H1 (cell line): Measurements from ENCODE around the gene TANC1. TPM values are rescaled to one million over a fixed set of nuclear protein-coding genes. Genes with fewer than 3 reads are reported as not detected.

Source experiments
- CTCF ChIA-PET: fragments of 300-600 bp; sonication (Branson Sonifier 250); formaldehyde crosslinking; loops from one replicate; lab custom pipeline; 2021; ENCODE audit not compliant: partially characterized antibody; lab: Charles Lee
- POLR2A ChIA-PET: fragments of 300-600 bp; sonication (Branson Sonifier 250); formaldehyde crosslinking; loops from one replicate; lab custom pipeline; 2021; ENCODE audit warnings: inconsistent platforms; ENCODE audit not compliant: partially characterized antibody; lab: Charles Lee
- DNase-seq, 2 experiments: peaks; one replicate each; pipeline versions ENCODE4 v3.0.0 to v3.0.0-alpha.2; 2010 to 2022; ENCODE audit warnings: low spot score in 2 of 2, low read depth in 1 of 2, mixed read lengths in 1 of 2
- FAIRE-seq: peaks from 2 replicates; lab custom pipeline; 2011; peaks lifted over from hg19 to GRCh38; lab: Jason Lieb, UNC
- H2AFZ ChIP-seq: 2 replicates; pipeline ENCODE4 v1.8.1; 2012; ENCODE audit warnings: low read length, inconsistent platforms
- H2AK5ac ChIP-seq: 2 replicates; pipeline ENCODE4 v1.6.1; 2013; ENCODE audit warnings: low read depth, low read length
- H2BK120ac ChIP-seq: replicated peaks from 2 replicates; pipeline ENCODE3; 2013; ENCODE audit warnings: low read depth, low read length, inconsistent platforms
- H2BK12ac ChIP-seq: 2 replicates; pipeline ENCODE4 v1.6.1; 2013; ENCODE audit warnings: low read depth, low read length
- H2BK15ac ChIP-seq: 2 replicates; pipeline ENCODE4 v1.6.1; 2013; ENCODE audit warnings: low read length
- H2BK20ac ChIP-seq: 2 replicates; pipeline ENCODE4 v1.6.1; 2013; ENCODE audit warnings: low read length
- H2BK5ac ChIP-seq: 2 replicates; pipeline ENCODE4 v1.6.1; 2013; ENCODE audit warnings: low read depth, low read length
- H3K14ac ChIP-seq: 2 replicates; pipeline ENCODE4 v1.6.1; 2013; ENCODE audit warnings: inconsistent platforms; ENCODE audit not compliant: insufficient read length
- H3K18ac ChIP-seq: 2 replicates; pipeline ENCODE4 v1.6.1; 2013; ENCODE audit warnings: low read length; ENCODE audit errors: extremely low read depth
- H3K23ac ChIP-seq: 2 replicates; pipeline ENCODE4 v1.6.1; 2013; ENCODE audit warnings: inconsistent platforms; ENCODE audit not compliant: insufficient read length
- H3K23me2 ChIP-seq: 2 replicates; pipeline ENCODE4 v1.6.1; 2013; ENCODE audit warnings: low read depth, low read length
- H3K27ac ChIP-seq: 2 replicates; pipeline ENCODE4 v1.6.1; 2011; ENCODE audit warnings: low read depth, low read length, inconsistent platforms
- H3K27me3 ChIP-seq, 4 experiments: replicated peaks in 1 of 4; 1 replicate in 1 of 4; 2 replicates in 3 of 4; pipeline versions ENCODE4 v1.6.1 to v1.8.1; 2011 to 2013; ENCODE audit warnings: low read length in 3 of 4, mild to moderate bottlenecking in 3 of 4, inconsistent platforms in 2 of 4, mixed read lengths in 2 of 4, moderate library complexity in 1 of 4; ENCODE audit not compliant: control insufficient read depth in 3 of 4, insufficient read depth in 3 of 4; ENCODE audit errors: extremely low read depth in 1 of 4
- H3K36me3 ChIP-seq, 4 experiments: 2 replicates each; pipeline versions ENCODE4 v1.6.1 to v1.8.1; 2011 to 2013; ENCODE audit warnings: mild to moderate bottlenecking in 4 of 4, low read length in 3 of 4, moderate library complexity in 2 of 4, control low read depth in 1 of 4, inconsistent platforms in 1 of 4; ENCODE audit not compliant: insufficient read depth in 4 of 4, control insufficient read depth in 2 of 4
- H3K4ac ChIP-seq: replicated peaks from 2 replicates; pipeline ENCODE3; 2013; ENCODE audit warnings: low read length, low read depth, mixed read lengths, inconsistent platforms; ENCODE audit not compliant: insufficient read length
- H3K4me1 ChIP-seq, 4 experiments: replicated peaks in 1 of 4; 1 replicate in 1 of 4; 2 replicates in 3 of 4; pipeline versions ENCODE4 v1.6.1 to v1.8.1; 2011 to 2013; ENCODE audit warnings: low read length in 3 of 4, inconsistent platforms in 2 of 4, mixed read lengths in 1 of 4; ENCODE audit not compliant: insufficient read depth in 4 of 4, control insufficient read depth in 3 of 4
- H3K4me2 ChIP-seq, 2 experiments: 2 replicates each; pipeline versions ENCODE4 v1.6.1 to v1.8.1; 2011 to 2013; ENCODE audit warnings: low read depth in 2 of 2, low read length in 2 of 2, control low read depth in 1 of 2, inconsistent platforms in 1 of 2, mild to moderate bottlenecking in 1 of 2; ENCODE audit not compliant: insufficient read depth in 1 of 2
- H3K4me3 ChIP-seq, 4 experiments: fragments of 200-600, 300-600 bp in 1 of 4; sonication (generic), shearing (Covaris generic), sonication (Bioruptor Twin) in 1 of 4; 2 replicates each; pipeline versions ENCODE4 v1.5.1 to v1.8.1; 2011 to 2016; ENCODE audit warnings: low read length in 4 of 4, low read depth in 3 of 4, control low read depth in 2 of 4, inconsistent platforms in 2 of 4, mild to moderate bottlenecking in 2 of 4, mixed read lengths in 1 of 4, moderate library complexity in 1 of 4; ENCODE audit not compliant: insufficient read depth in 2 of 4; ENCODE audit errors: extremely low read depth in 1 of 4
- H3K56ac ChIP-seq: replicated peaks from 2 replicates; pipeline ENCODE3; 2013; ENCODE audit warnings: low read depth, mild to moderate bottlenecking, mixed read lengths, low read length, inconsistent platforms; ENCODE audit not compliant: insufficient read length
- H3K79me1 ChIP-seq: 2 replicates; pipeline ENCODE4 v1.6.1; 2013; ENCODE audit warnings: low read depth, low read length, control low read depth
- H3K79me2 ChIP-seq, 2 experiments: 2 replicates each; pipeline versions ENCODE4 v1.6.1 to v1.8.1; 2012 to 2013; ENCODE audit warnings: low read length in 2 of 2, mild to moderate bottlenecking in 2 of 2, inconsistent platforms in 1 of 2; ENCODE audit not compliant: insufficient read depth in 2 of 2, control insufficient read depth in 1 of 2
- H3K9ac ChIP-seq, 4 experiments: replicated peaks in 1 of 4; 1 replicate in 1 of 4; 2 replicates in 3 of 4; pipeline versions ENCODE4 v1.6.1 to v1.8.1; 2011 to 2013; ENCODE audit warnings: low read depth in 3 of 4, low read length in 3 of 4, control low read depth in 2 of 4, mild to moderate bottlenecking in 2 of 4, moderate library complexity in 2 of 4, inconsistent platforms in 1 of 4; ENCODE audit errors: extremely low read depth in 1 of 4
- H3K9me3 ChIP-seq, 2 experiments: 2 replicates each; pipeline versions ENCODE4 v1.6.1 to v1.8.1; 2012 to 2013; ENCODE audit warnings: mild to moderate bottlenecking in 2 of 2, moderate library complexity in 2 of 2, control low read depth in 1 of 2, inconsistent platforms in 1 of 2, low read depth in 1 of 2, low read length in 1 of 2, mixed read lengths in 1 of 2; ENCODE audit not compliant: insufficient read depth in 2 of 2
- H4K20me1 ChIP-seq, 2 experiments: replicated peaks in 1 of 2; 2 replicates each; pipeline versions ENCODE3 to v1.8.1; 2011 to 2013; ENCODE audit warnings: inconsistent platforms in 2 of 2, low read length in 2 of 2, mild to moderate bottlenecking in 1 of 2; ENCODE audit not compliant: insufficient read depth in 2 of 2, control insufficient read depth in 1 of 2
- H4K5ac ChIP-seq: 2 replicates; pipeline ENCODE4 v1.6.1; 2013; ENCODE audit warnings: low read length, low read depth, mixed read lengths, inconsistent platforms; ENCODE audit not compliant: insufficient read length
- H4K8ac ChIP-seq: 2 replicates; pipeline ENCODE4 v1.8.0; 2013; ENCODE audit warnings: mild to moderate bottlenecking, moderate library complexity, low read length, inconsistent platforms; ENCODE audit not compliant: insufficient read depth; ENCODE audit errors: extremely low read depth
- H4K91ac ChIP-seq: replicated peaks from 2 replicates; pipeline ENCODE3; 2013; ENCODE audit warnings: low read length, mixed read lengths, inconsistent platforms; ENCODE audit not compliant: insufficient read length
- TEAD4 ChIP-seq: IDR thresholded peaks from 2 replicates; pipeline ENCODE4 v1.6.1; 2012; ENCODE audit warnings: low read depth, low read length, inconsistent platforms, mixed read lengths
- WGBS, 2 experiments: shearing (Covaris generic) in 1 of 2; methylation state at CpG; one replicate each; pipeline versions ENCODE4 v1.1.6 to v1.1.7; 2013 to 2015; ENCODE audit warnings: low lambda C conversion rate in 2 of 2, mixed read lengths in 2 of 2, inconsistent platforms in 1 of 2, low coverage in 1 of 2, missing lambda C conversion rate in 1 of 2; ENCODE audit not compliant: insufficient replicate concordance in 2 of 2, insufficient coverage in 1 of 2, insufficient read length in 1 of 2; ENCODE audit errors: extremely low coverage in 1 of 2, missing lambda C conversion rate in 1 of 2; 5-methylcytosine and 5-hydroxymethylcytosine counted together
- polyA plus RNA-seq, 7 experiments: library from polyadenylated mRNA; depleted of rRNA in 3 of 7; stranded (reverse) in 5 of 7; unstranded in 2 of 7; fragments of >200 nt in 5 of 7; fragments of 200-250 nt in 2 of 7; gene quantifications; 1 replicate in 5 of 7; 2 replicates in 1 of 7; 4 replicates in 1 of 7; pipeline versions ENCODE4 v1.2.1 to v1.2.3, GENCODE V29; 2011 to 2013; ENCODE audit warnings: missing spikeins in 2 of 7, mixed read lengths in 2 of 7
- total RNA-seq: library from RNA; stranded (reverse); fragmentation: NEBNext Ultra II Directional; extraction: Animal tissue kit (Norgen Biotek cat#: 25700); gene quantifications from 2 replicates; pipeline ENCODE4 v1.2.1, GENCODE V29; 2021

Gene TANC1
- total and polyA plus RNA-seq, 2 of the 8 experiments (the other 6 are each of a cell fraction or from before 2014, with no cell fraction given): 4.1 to 7.6 TPM

GRCh38 chr2:159157361-159158209, 189.1 kb downstream of the TANC1 start:
- Histone ChIP-seq H3K4me1 (peaks cover 0 to 5% (median 0%) of the 10 kb centered on the region in 4 experiments; a peak in 3 of 7 replicates), H3K4ac (no peak overlapping the region), H3K14ac (no peak overlapping the region), H3K36me3 (no peaks in the 10 kb centered on the region), H2BK15ac (no peak overlapping the region), H4K20me1 (no peaks in the 10 kb centered on the region), H2AFZ (no peak overlapping the region), H3K79me1 (no peaks in the 10 kb centered on the region), H2AK5ac (no peak overlapping the region), H2BK120ac (no peak overlapping the region), H3K4me2 (no peak overlapping the region), H3K4me3 (no peak overlapping the region), H2BK20ac (no peak overlapping the region), H4K91ac (no peak overlapping the region), H3K18ac (no peak overlapping the region), H3K27me3 (no peaks in the 10 kb centered on the region), H3K9me3 (no peaks in the 10 kb centered on the region), H2BK12ac (no peak overlapping the region), H4K8ac (no peak overlapping the region), H3K23me2 (no peaks in the 10 kb centered on the region), H3K23ac (no peak overlapping the region), H2BK5ac (no peak overlapping the region), H3K79me2 (no peaks in the 10 kb centered on the region), H3K9ac (no peak overlapping the region), H3K56ac (no peak overlapping the region), H3K27ac (no peak overlapping the region), H4K5ac (no peak overlapping the region)
- ChIA-PET CTCF (interaction anchor here (0.7 kb wide), 1 partner anchor 8 kb away, joined by 3 read pairs; no protein-coding TSS in a partner anchor), POLR2A (no interaction called here)
- WGBS, 2 experiments: 93% methylated on average over 12 of the region's 12 CpGs; no CpG with 5 or more reads in 1 of the 2 experiments
- DNase-seq (no peak), FAIRE-seq (no peak)
- no peak for TF ChIP-seq TEAD4
